BLaER1 (cell line): ENCODE measurements around the gene OPCML.
A peak's percentile ranks its signal among the peaks of the same experiment; 100 is the strongest.

ENCODE experiments used
- H3K27ac ChIP-seq: shearing (Covaris generic); formaldehyde crosslinking; 2 replicates; pipeline ENCODE4 v1.8.1; 2022
- H3K27me3 ChIP-seq: shearing (Covaris generic); formaldehyde crosslinking; 2 replicates; pipeline ENCODE4 v1.8.1; 2022
- H3K36me3 ChIP-seq: shearing (Covaris generic); formaldehyde crosslinking; 2 replicates; pipeline ENCODE4 v1.8.1; 2022
- H3K4me1 ChIP-seq: shearing (Covaris generic); formaldehyde crosslinking; 2 replicates; pipeline ENCODE4 v1.8.1; 2022
- H3K4me2 ChIP-seq: shearing (Covaris generic); formaldehyde crosslinking; 2 replicates; pipeline ENCODE4 v1.8.1; 2022
- H3K4me3 ChIP-seq: shearing (Covaris generic); formaldehyde crosslinking; 2 replicates; pipeline ENCODE4 v1.8.1; 2022
- H3K9ac ChIP-seq: shearing (Covaris generic); formaldehyde crosslinking; 2 replicates; pipeline ENCODE4 v1.8.1; 2022
- H3K9me3 ChIP-seq: shearing (Covaris generic); formaldehyde crosslinking; 2 replicates; pipeline ENCODE4 v1.8.1; 2022
- H4K20me1 ChIP-seq: shearing (Covaris generic); formaldehyde crosslinking; 2 replicates; pipeline ENCODE4 v1.8.1; 2022
- Cebpa-rat ChIP-seq: shearing (Covaris generic); IDR thresholded peaks from 2 replicates; pipeline ENCODE4 v1.8.1; 2022

The OPCML gene

DNA sequence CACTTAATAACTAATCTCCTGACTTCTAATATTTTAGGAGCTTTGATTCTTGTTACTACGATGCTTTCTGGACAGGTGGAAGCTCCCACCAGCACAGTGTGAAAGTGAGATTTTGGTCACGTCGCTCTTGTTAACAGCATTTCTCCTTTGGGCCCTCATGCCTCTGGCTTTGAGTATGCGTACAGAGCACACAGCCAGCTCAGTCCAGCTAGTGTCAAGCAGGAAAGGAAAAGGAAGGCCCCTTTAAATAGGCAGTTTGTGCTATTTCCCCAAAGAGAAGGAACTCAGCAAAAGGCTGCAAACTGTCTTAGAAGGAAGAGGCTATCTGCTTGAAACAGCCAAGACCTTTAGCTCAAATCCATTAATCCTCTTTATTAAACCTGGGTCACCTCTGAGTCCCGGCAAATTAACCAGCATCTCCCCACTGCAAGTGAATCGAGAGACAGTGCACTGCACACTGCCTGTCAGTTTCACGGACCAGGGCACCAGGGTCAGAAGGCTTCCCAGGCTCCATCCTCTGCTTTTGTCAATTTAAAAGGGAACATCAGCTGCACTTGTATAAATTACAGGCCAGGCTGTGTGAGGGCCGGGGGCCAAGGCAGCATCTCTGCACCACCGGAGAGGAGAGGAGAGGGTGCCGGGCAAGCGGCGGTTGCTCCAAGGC is 34.7 kb downstream of the OPCML start:
- no peak for TF ChIP-seq Cebpa-rat
- peaks cover 44% of the 10 kb centered on the region for H3K4me1 ChIP-seq
- no peak overlapping the region for H3K4me3 ChIP-seq
- H3K27me3 ChIP-seq, result no peaks in the 10 kb centered on the region
- no peaks in the 10 kb centered on the region for H4K20me1 ChIP-seq
- H3K4me2 ChIP-seq, result peak overlapping the region; percentile 77
- no peaks in the 10 kb centered on the region for H3K36me3 ChIP-seq
- no peaks in the 10 kb centered on the region for H3K9me3 ChIP-seq
- peak overlapping the region; percentile 66 for H3K27ac ChIP-seq
- H3K9ac ChIP-seq, result no peak overlapping the region; the same call in 1 of the 2 replicates

- Histone ChIP-seq H3K4me3 (no peak overlapping the region), H3K36me3 (no peaks in the 10 kb centered on the region), H3K4me2 (no peak overlapping the region), H3K9me3 (no peaks in the 10 kb centered on the region), H3K27me3 (no peaks in the 10 kb centered on the region), H3K9ac (no peak overlapping the region), H3K27ac (no peak overlapping the region), H3K4me1 (peaks cover 8% of the 10 kb centered on the region), H4K20me1 (no peaks in the 10 kb centered on the region)
- no peak for TF ChIP-seq Cebpa-rat
Measured at GRCh38 chr11:133492895-133493294, 39.4 kb downstream of the OPCML start.

GRCh38 chr11:133491680-133492383 is 40.5 kb downstream of the OPCML start:
- no peak overlapping the region for H3K4me2 ChIP-seq
- H3K4me1 ChIP-seq, result no peaks in the 10 kb centered on the region
- no peak overlapping the region for H3K4me3 ChIP-seq
- no peak overlapping the region for H3K27ac ChIP-seq
- no peaks in the 10 kb centered on the region for H3K27me3 ChIP-seq
- no peak overlapping the region for H3K9ac ChIP-seq
- H4K20me1 ChIP-seq, result no peaks in the 10 kb centered on the region
- no peak for TF ChIP-seq Cebpa-rat
- H3K36me3 ChIP-seq, result no peaks in the 10 kb centered on the region
- H3K9me3 ChIP-seq, result no peaks in the 10 kb centered on the region

- Histone ChIP-seq H3K9me3 (no peaks in the 10 kb centered on the region), H3K27ac (no peak overlapping the region), H3K4me1 (no peaks in the 10 kb centered on the region), H3K27me3 (no peaks in the 10 kb centered on the region), H3K9ac (no peak overlapping the region), H4K20me1 (no peaks in the 10 kb centered on the region), H3K4me3 (no peak overlapping the region), H3K4me2 (no peak overlapping the region), H3K36me3 (no peaks in the 10 kb centered on the region)
- TF ChIP-seq Cebpa-rat, result no peak
Measured at GRCh38 chr11:133480722-133481121, 51.6 kb downstream of the OPCML start.

DNA sequence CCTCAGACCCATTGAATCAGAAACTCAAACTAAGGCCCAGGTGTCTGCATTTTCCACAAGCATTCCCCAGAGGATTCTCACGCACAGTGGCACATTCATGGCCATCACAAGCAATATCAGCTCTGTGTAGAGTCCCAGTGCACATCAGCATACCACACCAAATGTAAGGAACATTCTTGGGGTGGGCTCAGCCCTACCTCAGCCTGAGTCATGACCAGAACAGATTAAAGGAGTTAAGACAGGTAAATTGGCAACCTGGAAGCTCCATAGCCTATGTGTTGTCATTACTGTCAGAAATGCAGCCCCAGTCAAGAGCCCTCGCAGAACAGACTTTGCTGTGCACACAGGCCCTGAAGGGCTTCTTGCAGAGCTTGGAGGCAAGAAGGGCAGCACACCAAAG is 53.1 kb downstream of the OPCML start:
- Histone ChIP-seq H3K36me3 (no peaks in the 10 kb centered on the region), H3K9ac (no peak overlapping the region), H4K20me1 (no peaks in the 10 kb centered on the region), H3K9me3 (no peaks in the 10 kb centered on the region), H3K4me3 (no peak overlapping the region), H3K27ac (no peak overlapping the region), H3K4me2 (no peak overlapping the region), H3K4me1 (no peaks in the 10 kb centered on the region), H3K27me3 (no peaks in the 10 kb centered on the region)
- TF ChIP-seq Cebpa-rat, result no peak

GRCh38 chr11:133477251-133477625 is 55.1 kb downstream of the OPCML start:
- Histone ChIP-seq H3K36me3 (no peaks in the 10 kb centered on the region), H4K20me1 (no peaks in the 10 kb centered on the region), H3K4me3 (no peak overlapping the region), H3K4me2 (no peak overlapping the region), H3K27me3 (no peaks in the 10 kb centered on the region), H3K9ac (no peak overlapping the region), H3K4me1 (no peaks in the 10 kb centered on the region), H3K9me3 (no peaks in the 10 kb centered on the region), H3K27ac (no peak overlapping the region)
- TF ChIP-seq Cebpa-rat, result no peak

GRCh38 chr11:133476570-133477250 is 55.6 kb downstream of the OPCML start:
- Histone ChIP-seq H3K9me3 (no peaks in the 10 kb centered on the region), H3K36me3 (no peaks in the 10 kb centered on the region), H3K4me3 (no peak overlapping the region), H3K4me1 (no peaks in the 10 kb centered on the region), H3K4me2 (no peak overlapping the region), H3K27me3 (no peaks in the 10 kb centered on the region), H4K20me1 (no peaks in the 10 kb centered on the region), H3K27ac (no peak overlapping the region), H3K9ac (no peak overlapping the region)
- no peak for TF ChIP-seq Cebpa-rat

DNA sequence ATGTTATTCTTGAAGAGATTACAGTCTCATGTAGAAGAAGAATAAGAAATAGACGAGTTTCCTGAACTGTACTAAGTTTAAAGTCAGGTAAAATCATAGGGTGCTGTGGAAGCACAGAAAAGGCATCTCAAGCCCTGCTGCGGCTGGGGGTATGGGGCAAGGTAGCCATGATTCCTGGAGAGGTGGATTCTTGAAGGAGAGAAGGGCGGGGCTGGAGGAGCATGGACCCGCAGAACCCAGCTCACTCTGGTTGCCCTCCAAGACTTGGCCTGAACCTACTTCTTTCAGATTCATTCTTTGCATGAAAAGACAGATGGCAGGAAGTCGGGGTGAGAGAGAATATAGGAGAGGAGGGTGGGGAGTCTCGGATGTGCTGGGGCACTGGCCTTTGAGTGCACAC is 57.8 kb downstream of the OPCML start:
- Histone ChIP-seq H3K27ac (no peak overlapping the region), H3K4me3 (no peak overlapping the region), H4K20me1 (no peaks in the 10 kb centered on the region), H3K36me3 (no peaks in the 10 kb centered on the region), H3K27me3 (no peaks in the 10 kb centered on the region), H3K9me3 (no peaks in the 10 kb centered on the region), H3K4me1 (no peaks in the 10 kb centered on the region), H3K9ac (no peak overlapping the region), H3K4me2 (no peak overlapping the region)
- no peak for TF ChIP-seq Cebpa-rat

- H3K4me1 ChIP-seq, result no peaks in the 10 kb centered on the region
- no peak overlapping the region for H3K4me3 ChIP-seq
- no peaks in the 10 kb centered on the region for H4K20me1 ChIP-seq
- H3K9me3 ChIP-seq, result no peaks in the 10 kb centered on the region
- no peak overlapping the region for H3K4me2 ChIP-seq
- H3K9ac ChIP-seq, result no peak overlapping the region
- no peak overlapping the region for H3K27ac ChIP-seq
- TF ChIP-seq Cebpa-rat, result no peak
- H3K27me3 ChIP-seq, result no peaks in the 10 kb centered on the region
- H3K36me3 ChIP-seq, result no peaks in the 10 kb centered on the region
Measured at GRCh38 chr11:133467686-133468085, 64.6 kb downstream of the OPCML start.

- Histone ChIP-seq H4K20me1 (no peaks in the 10 kb centered on the region), H3K4me3 (no peak overlapping the region), H3K9ac (no peak overlapping the region), H3K27ac (no peak overlapping the region), H3K27me3 (no peaks in the 10 kb centered on the region), H3K36me3 (no peaks in the 10 kb centered on the region), H3K4me2 (no peak overlapping the region), H3K4me1 (no peaks in the 10 kb centered on the region), H3K9me3 (no peaks in the 10 kb centered on the region)
- no peak for TF ChIP-seq Cebpa-rat
Measured at GRCh38 chr11:133443206-133443747, 89.0 kb downstream of the OPCML start.
